ENCODE measurements around the gene EXOC3L4. TPM values are rescaled to one million over a fixed set of nuclear protein-coding genes. Genes with fewer than 3 reads are reported as not detected.
"Not testable (repeated sequence)": the region's sequence is repeated elsewhere in the genome, so short reads cannot be mapped to it uniquely, and the experiment has no call there.

The EXOC3L4 gene
- 1 to 10 TPM in 2 of 4 donors, under 1 TPM in 2; 0.63 to 2.1 (median 1.3) TPM for total RNA-seq

DNA sequence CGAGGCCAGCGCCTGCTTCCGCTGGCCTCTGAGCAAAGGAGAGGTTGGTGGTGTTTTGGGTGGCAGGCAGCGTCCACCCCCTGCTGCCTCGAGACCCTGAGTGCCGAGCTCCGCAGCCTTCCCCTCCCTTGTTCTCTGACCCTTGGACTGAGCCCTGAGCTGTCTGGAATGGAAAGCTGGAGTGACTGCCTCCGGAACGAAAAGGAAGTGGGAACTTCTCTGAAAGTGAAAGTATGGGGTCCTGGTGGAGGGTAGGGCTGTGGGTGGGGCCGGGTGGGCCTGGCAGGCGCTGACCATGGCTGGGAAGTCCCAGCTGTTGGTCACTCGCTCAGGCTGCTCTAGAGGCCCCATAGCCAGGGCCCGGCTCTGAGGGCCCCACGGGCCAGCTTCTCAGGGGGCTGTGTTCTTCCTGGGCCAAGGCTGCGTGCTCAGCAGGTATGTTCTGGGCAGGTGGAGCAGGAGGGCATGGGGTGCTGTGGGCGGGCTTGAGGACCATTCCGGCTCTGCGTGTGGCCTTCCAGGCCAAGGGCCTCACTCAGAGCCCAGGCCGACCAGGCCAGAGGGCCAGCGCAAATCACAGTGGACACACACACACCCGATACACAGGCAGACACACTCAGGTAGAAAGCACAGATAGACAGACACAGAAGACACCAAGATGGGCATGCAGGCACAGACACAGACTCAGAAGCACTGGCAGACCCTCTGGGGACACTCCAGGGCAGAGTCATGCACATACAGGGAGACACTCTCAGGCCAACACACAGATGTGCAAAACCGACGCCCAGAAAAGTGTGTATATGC is at the start of gene EXOC3L4:
Gene EXOC3L4 (plus strand): TSS at position 320 of the 804 bp plus-strand sequence. CDS start 5,495 bp downstream, outside the sequence.
- WGBS, 2 donors, result 47 to 59% methylated on average over 15 of the region's 23 CpGs
- no peaks in the 10 kb centered on the region for H3K27me3 ChIP-seq
- H3K36me3 ChIP-seq, result no peaks in the 10 kb centered on the region
- peak within 1 kb of the TSS in 3 of 4 donors; percentile 70 to 84 (median 76) for H3K27ac ChIP-seq
- DNase-seq (ENCODE audit: low spot score in 2 of 2), result no peak
- peak within 1 kb of the TSS in 3 of 4 donors; percentile 1 to 29 (median 15) for H3K4me3 ChIP-seq
- no peak for TF ChIP-seq POLR2A (IDR thresholded peaks at IDR 0.05)
- TF ChIP-seq, protein P1, sequence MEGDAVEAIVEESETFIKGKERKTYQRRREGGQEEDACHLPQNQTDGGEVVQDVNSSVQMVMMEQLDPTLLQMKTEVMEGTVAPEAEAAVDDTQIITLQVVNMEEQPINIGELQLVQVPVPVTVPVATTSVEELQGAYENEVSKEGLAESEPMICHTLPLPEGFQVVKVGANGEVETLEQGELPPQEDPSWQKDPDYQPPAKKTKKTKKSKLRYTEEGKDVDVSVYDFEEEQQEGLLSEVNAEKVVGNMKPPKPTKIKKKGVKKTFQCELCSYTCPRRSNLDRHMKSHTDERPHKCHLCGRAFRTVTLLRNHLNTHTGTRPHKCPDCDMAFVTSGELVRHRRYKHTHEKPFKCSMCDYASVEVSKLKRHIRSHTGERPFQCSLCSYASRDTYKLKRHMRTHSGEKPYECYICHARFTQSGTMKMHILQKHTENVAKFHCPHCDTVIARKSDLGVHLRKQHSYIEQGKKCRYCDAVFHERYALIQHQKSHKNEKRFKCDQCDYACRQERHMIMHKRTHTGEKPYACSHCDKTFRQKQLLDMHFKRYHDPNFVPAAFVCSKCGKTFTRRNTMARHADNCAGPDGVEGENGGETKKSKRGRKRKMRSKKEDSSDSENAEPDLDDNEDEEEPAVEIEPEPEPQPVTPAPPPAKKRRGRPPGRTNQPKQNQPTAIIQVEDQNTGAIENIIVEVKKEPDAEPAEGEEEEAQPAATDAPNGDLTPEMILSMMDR (IDR thresholded peaks at IDR 0.05), result no peak
- no peak for TF ChIP-seq EP300 (IDR thresholded peaks at IDR 0.05)
- peaks cover 0 to 3% (median 0%) of the 10 kb centered on the region in 4 donors for H3K9me3 ChIP-seq
- peaks cover 0 to 39% (median 11%) of the 10 kb centered on the region in 4 donors for H3K4me1 ChIP-seq

DNA sequence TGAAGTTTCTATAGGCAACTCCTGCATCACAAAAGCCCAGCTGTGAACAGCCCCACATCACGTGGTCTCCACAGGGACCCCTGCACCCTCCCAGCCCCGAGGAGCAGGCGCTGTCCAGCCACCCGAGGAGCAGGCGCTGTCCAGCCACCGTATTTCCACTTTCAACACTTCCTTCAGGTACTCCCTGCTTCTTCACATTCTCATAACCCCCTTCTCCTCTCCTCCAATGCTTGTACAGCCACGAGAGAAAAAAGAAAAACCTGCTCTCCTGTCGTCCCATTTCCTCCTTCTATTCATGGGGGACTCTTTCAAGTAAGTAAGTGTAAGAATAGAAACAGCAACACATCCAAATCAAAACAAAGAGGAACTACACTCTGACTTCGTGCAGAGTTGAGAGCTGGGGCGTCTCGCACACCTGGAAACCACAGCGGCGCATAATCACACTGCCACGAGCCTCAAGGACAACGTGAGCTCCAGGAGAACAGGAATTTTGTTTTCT is 49.1 kb upstream of the EXOC3L4 start:
- no peak overlapping the region for H3K4me3 ChIP-seq
- DNase-seq (ENCODE audit: low spot score in 2 of 2), result no peak
- 24 to 26% methylated on average over 15 of the region's 15 CpGs for WGBS, 2 donors
- H3K27me3 ChIP-seq, result no peaks in the 10 kb centered on the region
- peaks cover 0 to 5% (median 0%) of the 10 kb centered on the region in 4 donors for H3K9me3 ChIP-seq
- no peak overlapping the region for H3K27ac ChIP-seq
- TF ChIP-seq EP300 (IDR thresholded peaks at IDR 0.05), result no peak
- peaks cover 0 to 58% (median 7%) of the 10 kb centered on the region in 4 donors for H3K4me1 ChIP-seq
- peaks cover 0 to 30% (median 0%) of the 10 kb centered on the region in 3 donors for H3K36me3 ChIP-seq

DNA sequence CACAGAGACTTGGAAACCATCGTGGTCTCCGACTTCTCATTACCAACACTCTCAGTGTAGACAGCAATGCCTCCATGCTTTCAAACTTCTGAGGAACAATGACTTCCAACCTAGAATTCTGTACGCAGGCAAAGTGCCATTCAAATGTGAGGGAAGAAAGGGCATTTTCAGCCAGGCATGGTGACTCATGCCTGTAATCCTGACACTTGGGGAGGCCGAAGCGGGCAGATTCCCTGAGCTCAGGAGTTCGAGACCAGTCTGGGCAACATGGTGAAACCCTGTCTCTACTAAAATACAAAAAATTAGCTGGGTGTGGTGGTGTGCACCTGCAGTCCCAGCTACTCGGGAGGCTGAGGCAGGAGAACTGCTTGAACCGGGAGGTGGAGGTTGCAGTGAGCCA is 47.1 kb upstream of the EXOC3L4 start:
- 81 to 93% methylated on average over 8 of the region's 8 CpGs for WGBS, 2 donors

DNA sequence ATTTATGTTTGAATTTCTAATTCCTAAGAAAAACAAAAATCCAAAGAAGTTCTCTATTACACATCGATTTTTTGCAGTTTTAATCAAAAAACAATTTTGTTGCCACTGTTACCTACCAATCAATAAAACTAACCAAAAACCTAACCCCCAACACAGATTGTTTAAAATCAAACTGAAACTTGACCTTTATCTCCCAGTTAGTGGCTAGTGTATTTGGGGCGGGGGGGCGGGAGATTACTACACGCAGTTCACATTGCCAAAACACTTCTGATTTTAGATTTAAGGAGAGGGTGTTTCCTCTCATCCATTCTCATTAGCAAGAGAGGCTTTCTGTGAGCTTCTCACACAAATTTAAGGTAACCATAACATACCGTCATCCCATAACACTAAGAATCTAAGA is 43.6 kb upstream of the EXOC3L4 start:
- no peaks in the 10 kb centered on the region for H3K27me3 ChIP-seq
- no peak overlapping the region for H3K27ac ChIP-seq
- no peak overlapping the region for H3K4me3 ChIP-seq
- H3K4me1 ChIP-seq, result peaks cover 0 to 68% (median 25%) of the 10 kb centered on the region in 4 donors
- TF ChIP-seq POLR2A (IDR thresholded peaks at IDR 0.05), result no peak
- TF ChIP-seq, protein P1 (IDR thresholded peaks at IDR 0.05), result no peak
- WGBS, 2 donors, result 68 to 71% methylated on average over 5 of the region's 5 CpGs
- no peak for DNase-seq (ENCODE audit: low spot score in 2 of 2)
- no peaks in the 10 kb centered on the region for H3K9me3 ChIP-seq
- peaks cover 0 to 7% (median 0%) of the 10 kb centered on the region in 3 donors for H3K36me3 ChIP-seq

More for the DNA sequence above, 47.1 kb upstream of the EXOC3L4 start:
- not testable (repeated sequence) for H3K9me3 ChIP-seq; H3K27me3 ChIP-seq; DNase-seq (ENCODE audit: low spot score in 2 of 2); H3K4me3 ChIP-seq; H3K27ac ChIP-seq
- H3K36me3 ChIP-seq, result peaks cover 0 to 12% (median 0%) of the 10 kb centered on the region in 3 donors
- peaks cover 0 to 63% (median 12%) of the 10 kb centered on the region in 4 donors for H3K4me1 ChIP-seq

DNA sequence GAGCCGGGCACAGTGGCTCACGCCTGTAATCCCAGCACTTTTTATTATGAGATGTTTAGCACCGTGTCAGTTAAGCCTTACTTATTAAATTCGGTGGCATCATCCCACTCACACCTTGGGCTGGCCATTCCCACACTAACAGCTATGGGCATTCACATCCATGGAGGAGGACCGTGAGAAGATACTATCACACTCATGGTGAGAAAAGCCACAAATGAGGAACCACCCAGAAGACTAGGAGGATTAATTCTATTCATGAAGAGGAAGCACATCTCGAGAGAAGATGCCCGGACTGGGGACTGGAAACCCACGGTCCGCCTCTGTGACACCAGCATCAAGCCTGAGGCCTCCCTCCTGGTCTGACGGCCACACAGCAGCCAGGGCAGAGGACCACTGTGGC is 42.1 kb upstream of the EXOC3L4 start:
- no peaks in the 10 kb centered on the region for H3K9me3 ChIP-seq
- 83 to 90% methylated on average over 10 of the region's 10 CpGs for WGBS, 2 donors
- H3K4me3 ChIP-seq, result no peak overlapping the region
- H3K4me1 ChIP-seq, result peaks cover 0 to 58% (median 26%) of the 10 kb centered on the region in 4 donors
- no peaks in the 10 kb centered on the region for H3K36me3 ChIP-seq
- H3K27ac ChIP-seq, result no peak overlapping the region
- no peak for DNase-seq (ENCODE audit: low spot score in 2 of 2)
- H3K27me3 ChIP-seq, result no peaks in the 10 kb centered on the region
- TF ChIP-seq POLR2A (IDR thresholded peaks at IDR 0.05) (no peak), EP300 (IDR thresholded peaks at IDR 0.05) (no peak)
- TF ChIP-seq, protein P1 (IDR thresholded peaks at IDR 0.05), result no peak

DNA sequence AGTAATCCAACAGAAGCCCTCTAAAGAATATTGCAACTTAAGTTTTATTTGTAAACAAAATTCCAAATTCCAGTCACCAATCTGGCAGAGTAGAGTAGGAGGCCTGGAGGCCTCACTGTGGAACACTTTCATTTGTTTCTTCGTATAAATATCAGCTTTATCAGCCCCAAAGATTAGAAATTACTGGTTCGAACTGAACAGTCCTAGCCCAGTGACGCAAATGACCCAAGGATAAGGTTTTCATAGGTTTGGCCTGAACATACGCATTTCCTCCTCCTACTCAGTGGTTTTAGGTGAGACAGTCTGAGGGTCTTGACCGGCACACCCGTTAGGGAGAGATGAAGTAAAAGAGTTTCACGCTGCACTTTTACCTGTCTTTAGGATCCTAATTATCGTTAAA is 38.8 kb upstream of the EXOC3L4 start:
- TF ChIP-seq POLR2A (IDR thresholded peaks at IDR 0.05), result no peak

More for the DNA sequence above, 38.8 kb upstream of the EXOC3L4 start:
- Histone ChIP-seq H3K4me3 (peak overlapping the region; percentile 63 to 99 (median 94)), H3K36me3 (no peaks in the 10 kb centered on the region), H3K27ac (peak overlapping the region; percentile 76 to 96 (median 86)), H3K9me3 (no peaks in the 10 kb centered on the region), H3K4me1 (peaks cover 0 to 64% (median 34%) of the 10 kb centered on the region in 4 donors), H3K27me3 (no peaks in the 10 kb centered on the region)
- no peak for DNase-seq (ENCODE audit: low spot score in 2 of 2)
- 40 to 41% methylated on average over 8 of the region's 8 CpGs for WGBS, 2 donors
